Measurements from ENCODE around the gene FOXN1.
"Not testable (repeated sequence)": the region's sequence is repeated elsewhere in the genome, so short reads cannot be mapped to it uniquely, and the experiment has no call there.

FOXN1 gene, protein sequence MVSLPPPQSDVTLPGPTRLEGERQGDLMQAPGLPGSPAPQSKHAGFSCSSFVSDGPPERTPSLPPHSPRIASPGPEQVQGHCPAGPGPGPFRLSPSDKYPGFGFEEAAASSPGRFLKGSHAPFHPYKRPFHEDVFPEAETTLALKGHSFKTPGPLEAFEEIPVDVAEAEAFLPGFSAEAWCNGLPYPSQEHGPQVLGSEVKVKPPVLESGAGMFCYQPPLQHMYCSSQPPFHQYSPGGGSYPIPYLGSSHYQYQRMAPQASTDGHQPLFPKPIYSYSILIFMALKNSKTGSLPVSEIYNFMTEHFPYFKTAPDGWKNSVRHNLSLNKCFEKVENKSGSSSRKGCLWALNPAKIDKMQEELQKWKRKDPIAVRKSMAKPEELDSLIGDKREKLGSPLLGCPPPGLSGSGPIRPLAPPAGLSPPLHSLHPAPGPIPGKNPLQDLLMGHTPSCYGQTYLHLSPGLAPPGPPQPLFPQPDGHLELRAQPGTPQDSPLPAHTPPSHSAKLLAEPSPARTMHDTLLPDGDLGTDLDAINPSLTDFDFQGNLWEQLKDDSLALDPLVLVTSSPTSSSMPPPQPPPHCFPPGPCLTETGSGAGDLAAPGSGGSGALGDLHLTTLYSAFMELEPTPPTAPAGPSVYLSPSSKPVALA
- total RNA-seq, result 0 reads per million in 3 experiments

DNA sequence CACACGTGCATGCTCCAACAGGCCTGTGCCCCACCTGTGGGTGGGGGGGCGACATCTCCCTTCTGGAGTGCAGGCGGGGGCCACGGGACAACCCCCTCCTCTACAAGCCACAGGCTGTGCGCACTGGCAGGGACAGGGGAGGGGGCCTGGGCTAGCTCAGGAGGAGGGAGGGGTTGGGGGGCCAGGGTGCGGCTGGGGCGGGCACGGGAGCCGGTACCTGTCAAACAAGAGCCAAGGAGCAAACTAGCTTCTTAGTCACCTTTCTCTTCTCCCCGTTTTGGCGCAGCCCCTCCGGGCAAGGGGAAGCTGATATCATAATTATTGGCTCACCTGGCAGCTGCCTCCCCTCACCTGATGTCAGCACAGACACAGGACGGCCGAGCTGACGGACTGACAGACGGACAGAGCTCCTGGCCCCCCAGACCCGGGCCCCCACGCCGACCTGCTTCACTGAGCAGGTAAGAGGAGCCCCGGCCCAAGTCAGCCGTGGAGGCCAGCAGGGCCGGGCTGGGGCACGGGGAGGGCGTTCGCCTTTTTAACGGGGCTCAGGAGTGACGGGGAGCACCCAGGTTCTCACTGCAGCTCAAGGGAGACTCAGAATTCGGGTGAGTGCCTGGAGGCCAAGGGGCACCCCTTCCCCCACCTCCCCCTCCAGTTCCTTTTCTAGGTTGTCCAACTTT lies at the start of gene FOXN1:
Gene FOXN1, plus strand, starts transcription at position 363 of the 680 bp plus-strand sequence. CDS start 17,622 bp downstream, outside the sequence.
- DNase-seq, result no peak

DNA sequence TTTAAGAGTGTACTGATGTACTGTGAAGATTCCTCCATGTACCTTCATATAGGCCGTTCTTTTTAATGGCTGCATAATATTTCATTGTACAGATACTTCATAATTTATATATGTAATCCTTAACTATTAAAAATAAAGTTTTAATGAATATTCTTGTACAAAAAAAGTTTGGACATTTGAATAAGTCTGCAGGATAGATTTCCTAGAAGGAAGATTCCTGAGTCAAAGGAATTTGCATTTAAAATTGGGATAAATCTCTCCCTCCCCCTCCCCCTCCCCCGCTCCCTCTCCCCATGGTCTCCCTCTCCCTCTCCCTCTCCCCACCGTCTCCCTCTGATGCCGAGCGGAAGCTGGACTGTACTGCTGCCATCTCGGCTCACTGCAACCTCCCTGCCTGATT lies 48.3 kb upstream of the FOXN1 start:
- DNase-seq, result no peak

DNA sequence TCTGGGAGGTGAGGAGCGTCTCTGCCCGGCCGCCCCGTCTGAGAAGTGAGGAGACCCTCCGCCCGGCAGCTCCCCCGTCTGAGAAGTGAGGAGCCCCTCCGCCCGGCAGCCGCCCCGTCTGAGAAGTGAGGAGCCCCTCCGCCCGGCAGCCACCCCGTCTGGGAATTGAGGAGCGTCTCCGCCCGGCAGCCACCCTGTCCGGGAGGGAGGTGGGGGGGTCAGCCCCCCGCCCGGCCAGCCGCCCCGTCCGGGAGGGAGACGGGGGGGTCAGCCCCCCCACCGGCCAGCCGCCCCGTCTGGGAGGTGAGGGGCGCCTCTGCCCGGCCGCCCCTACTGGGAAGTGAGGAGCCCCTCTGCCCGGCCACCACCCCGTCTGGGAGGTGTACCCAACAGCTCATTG lies 47.3 kb upstream of the FOXN1 start:
- not testable (repeated sequence) for DNase-seq

DNA sequence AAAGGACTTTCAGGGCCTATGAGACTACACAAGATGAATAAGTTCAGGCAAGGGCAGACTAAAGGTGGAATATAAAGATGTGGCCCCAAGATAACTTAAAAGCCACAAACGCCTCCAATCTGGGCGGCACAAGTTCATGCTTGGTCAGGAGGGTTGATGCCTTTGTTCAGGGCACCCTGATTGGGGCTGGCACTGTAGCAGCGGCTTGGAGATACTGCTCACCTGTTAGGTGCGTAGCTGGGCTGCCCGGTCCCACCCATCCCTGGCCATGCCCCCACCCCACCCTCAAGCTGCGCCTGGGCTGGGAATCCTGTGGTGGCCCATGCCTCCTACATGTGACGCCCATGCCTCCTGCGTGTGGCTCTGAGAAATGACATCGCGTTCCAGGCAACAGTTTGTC lies 45.2 kb upstream of the FOXN1 start:
- DNase-seq, result no peak

DNA sequence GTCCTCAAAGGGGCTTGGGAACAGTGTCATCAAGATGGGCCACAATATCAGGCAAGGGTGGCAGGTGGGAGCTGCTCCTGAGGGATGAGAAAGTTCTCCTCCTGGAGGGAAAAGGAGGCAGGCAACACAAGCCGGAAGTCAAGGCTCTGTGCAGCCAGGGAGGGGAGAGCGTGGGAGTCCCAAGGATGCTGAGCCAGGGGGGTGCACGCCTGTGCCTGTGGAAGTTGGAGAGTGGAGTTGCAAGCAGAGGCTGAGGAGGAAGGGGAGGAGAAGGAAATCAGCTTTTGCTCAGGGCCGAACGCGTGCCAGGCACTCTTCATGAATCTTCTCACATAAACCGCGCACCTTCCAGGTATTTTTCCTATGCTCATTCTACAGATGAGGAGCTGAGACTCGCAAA lies 40.1 kb upstream of the FOXN1 start:
- no peak for DNase-seq

DNA sequence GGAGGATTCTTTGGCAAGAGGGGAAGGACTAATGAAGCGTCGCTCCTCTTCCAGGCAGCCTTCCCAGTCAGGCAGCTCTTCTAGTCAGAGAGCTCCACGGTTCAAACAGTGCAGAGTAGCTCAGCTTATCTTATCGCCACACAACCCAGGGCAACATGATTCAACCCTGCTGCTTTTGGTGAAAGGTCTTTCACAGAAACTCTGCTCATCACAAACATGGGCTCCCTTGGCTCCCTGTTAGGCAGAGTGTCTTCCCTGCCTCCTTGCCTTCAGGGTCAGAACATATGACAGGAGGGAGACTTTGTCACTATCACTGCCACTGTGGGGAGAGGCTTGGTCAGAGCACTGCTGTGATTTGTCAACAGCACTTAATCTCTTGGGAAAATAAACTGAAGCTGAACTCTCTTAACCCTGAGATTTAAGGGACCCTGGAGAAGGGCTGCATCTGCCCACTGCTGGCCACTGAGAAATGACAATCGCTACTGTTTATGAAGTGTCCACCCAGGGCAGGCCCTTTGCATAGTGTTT lies 39.6 kb upstream of the FOXN1 start:
- DNase-seq, result no peak

DNA sequence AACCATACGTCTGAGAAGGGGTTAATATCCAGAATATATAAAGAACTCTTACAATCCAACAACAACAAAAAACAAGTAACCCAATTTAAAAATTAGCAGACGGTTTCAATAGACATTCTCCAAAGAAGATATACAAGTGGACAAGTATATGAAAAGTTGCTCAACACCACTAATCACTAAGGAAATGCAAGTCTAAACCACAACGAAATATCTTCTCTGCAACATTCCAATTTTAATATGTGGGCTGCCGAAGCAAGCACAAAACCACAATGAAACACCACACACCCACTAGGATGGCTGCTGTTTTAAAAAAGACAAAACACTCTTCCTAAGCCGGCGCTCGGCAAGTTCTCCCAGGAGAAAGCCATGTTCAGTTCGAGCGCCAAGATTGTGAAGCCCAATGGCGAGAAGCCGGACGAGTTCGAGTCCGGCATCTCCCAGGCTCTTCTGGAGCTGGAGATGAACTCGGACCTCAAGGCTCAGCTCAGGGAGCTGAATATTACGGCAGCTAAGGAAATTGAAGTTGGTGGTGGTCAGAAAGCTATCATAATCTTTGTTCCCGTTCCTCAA lies 38.6 kb upstream of the FOXN1 start:
- DNase-seq, result no peak

DNA sequence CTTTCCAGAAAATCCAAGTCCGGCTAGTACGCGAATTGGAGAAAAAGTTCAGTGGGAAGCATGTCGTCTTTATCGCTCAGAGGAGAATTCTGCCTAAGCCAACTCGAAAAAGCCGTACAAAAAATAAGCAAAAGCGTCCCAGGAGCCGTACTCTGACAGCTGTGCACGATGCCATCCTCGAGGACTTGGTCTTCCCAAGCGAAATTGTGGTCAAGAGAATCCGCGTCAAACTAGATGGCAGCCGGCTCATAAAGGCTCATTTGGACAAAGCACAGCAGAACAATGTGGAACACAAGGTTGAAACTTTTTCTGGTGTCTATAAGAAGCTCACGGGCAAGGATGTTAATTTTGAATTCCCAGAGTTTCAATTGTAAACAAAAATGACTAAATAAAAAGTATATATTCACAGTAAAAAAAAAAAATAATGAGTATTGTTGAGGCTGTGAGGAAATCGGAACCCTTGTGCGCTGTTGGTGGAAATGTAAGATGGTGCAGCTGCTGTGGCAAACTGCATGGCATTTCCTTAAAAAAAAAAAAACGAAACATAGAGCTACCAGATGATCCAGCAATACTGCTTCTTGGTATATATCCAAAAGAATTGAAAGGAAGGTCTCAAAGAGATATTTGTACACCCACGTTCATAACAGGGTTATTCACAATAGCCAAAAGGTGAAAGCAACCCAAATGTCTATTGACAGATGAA lies 38.0 kb upstream of the FOXN1 start:
- not testable (repeated sequence) for DNase-seq

DNA sequence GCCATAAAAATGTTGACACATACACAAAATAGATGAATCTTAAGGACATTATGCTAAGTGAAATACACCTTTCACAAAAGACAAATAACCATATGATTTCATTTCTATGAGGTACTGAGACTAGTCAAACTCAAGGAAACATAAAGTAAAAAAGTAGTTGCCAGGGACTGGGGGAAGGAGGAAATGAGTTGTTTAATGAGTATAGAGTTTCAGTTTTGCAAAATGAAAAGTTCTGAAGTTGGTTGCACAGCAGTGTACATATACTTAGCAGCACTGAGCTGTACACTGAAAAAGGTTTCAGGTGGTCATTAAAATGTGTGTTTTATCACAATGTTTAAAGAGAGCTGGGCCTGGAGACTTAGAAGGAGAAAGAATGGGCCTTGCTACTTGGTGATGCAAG lies 37.4 kb upstream of the FOXN1 start:
- no peak for DNase-seq

DNA sequence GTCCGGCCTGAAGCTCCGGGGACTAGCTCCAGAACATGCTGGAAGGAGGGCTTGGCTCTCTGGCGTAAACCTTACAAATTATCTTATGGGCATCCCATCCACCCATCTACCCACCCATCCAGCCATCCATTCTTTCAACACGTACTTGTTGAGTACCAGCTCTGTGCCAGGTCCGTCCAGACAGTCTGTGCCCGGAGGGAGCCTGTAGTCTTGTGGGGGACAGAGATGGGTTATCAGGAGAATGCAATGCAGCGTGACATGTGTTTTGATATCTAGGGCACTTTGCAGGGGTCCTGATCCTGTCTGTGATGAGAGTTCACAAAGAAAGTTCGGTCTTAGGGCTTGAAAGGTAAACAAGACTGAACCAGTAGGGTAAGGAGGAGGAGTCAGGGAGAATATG lies 36.8 kb upstream of the FOXN1 start:
- DNase-seq, result no peak

DNA sequence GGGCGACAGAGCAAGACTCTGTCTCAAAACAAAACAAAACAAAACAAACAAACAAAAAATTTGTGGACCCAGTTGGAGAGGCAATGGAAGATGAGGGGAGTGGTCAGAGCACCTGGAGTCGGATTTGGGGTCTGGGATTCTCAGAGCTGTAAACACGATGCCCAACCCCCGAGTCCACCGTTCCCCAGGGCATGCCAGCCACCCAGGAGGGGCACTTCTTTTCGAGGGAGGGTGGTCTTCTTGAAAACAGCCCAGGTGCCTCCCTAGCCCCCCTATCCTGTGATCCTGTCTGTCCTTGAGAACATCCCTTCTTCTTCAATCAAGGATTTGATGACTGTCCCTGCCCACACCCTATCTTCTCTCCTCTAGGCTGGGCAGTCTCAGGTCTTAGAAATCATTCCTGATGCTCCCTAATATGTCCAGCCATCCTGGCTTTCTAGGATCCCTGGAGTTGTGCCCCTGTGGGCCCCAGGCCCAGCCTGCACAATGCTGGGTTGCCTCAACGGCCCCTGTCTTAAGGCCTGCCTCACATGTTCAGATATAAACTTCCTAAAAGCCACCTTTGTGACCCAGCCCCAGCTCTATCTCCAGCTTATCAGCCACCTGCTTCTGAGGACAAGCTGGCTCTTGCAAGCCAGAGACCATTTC lies 35.8 kb upstream of the FOXN1 start:
- no peak for DNase-seq

DNA sequence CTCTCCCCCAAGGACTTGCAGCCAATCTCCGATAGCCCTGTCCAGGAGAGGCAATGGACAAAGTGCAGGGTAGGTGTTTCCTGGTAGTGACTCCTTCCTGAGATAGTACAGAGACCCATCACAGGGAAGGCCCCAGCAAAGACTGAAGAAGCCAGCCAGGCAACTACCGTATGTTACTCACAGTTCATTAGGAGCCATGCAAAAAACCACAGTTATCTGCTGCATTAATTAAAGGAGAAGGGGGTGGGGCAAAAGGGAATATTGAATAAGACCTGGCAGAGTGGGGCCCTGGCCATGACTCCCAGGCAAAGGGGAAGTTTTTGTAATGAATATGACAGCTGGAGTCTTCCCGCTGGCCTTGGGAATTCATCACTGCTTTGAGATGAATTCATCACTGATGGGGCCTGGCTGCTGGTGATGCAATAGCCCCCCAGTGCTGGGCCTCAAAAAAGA lies 35.2 kb upstream of the FOXN1 start:
- no peak for DNase-seq

DNA sequence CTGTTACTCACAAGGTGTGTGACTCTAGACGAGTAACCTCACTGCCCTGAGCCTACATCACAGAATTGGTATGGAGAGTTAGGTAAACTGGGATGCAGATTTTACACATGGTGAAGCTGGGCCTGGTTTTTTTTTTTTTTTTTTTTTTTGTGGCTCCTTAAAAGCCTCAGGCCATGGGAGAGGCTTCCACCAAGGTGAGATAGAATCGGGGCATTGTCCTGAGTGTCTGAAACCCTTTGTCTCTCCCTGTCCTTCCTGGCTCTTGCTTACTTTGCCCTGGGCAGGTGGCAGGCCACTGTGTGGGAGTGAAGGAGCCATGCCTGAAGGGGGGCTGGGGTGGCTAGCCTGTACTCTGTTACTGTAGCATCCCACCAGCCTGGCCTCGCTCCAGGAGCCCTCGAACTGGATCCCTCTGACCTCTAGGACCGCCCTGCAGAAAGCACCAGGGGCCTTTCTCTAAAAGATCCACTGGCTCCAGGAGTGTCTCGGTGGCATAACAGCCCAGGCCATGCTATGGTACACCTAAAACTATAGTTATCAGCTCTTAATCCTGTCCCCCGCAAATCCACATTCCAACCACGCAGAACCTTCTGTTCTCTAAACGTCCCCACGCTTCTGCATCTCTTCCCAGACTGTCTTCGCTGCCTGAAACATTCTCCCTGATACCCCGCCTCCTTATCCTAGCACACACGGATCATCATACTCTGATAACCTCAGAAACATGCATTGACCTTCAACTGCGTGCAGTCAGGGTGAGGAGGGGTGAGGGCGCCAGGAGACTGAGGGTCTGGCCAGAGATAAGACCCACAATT lies 34.4 kb upstream of the FOXN1 start:
- DNase-seq, result no peak

DNA sequence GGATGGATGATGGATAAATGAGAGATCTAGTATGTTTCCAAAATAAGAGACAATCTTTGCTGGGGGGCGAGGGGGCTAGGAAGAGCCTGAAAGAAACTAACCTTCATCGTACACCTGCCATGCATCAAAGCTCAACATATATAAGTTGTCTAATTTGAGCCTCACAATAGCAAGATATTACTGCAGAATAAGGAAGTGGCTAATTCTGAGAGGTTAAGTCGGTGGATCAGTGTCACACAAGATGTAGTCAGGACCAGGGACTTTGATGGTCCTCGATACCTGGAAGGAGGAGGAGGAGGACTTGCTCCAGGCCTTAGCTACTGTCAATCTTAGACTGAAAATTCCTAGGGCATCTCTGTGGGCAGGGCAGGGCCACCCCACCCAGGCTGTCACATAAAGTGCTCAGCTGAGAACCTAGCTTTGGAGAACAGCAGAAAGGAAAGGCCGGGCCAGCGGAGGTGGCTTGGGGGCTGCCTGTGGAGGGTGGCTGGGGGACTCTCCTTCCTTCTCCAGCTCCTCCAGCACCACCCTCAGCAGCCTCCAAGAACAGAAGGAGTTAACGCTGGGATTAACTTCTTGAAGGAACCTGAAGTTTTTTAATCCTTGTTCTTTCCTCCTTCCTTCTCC lies 33.2 kb upstream of the FOXN1 start:
- no peak for DNase-seq

DNA sequence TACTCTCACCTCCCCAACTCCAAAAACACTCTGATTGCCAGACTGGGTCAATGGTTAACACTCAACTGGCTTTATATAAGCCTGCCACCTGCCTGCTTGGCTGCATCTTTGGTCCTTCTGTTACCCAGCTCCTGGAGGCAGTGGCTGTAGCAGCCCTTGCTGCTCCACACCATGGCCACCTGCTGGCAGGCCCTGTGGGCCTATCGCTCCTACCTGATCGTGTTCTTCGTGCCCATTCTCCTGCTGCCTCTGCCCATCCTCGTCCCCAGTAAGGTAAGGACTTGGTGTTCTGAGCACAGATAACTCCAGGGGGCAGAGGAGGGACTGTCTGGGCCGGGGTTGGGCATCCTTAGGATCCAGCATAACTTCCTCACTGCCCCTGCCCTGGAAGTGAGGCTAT lies 32.6 kb upstream of the FOXN1 start, which contains the start of gene SLC13A2:
Gene SLC13A2, plus strand, starts transcription at position 103 of the 400 bp plus-strand sequence. Its CDS starts 69 bp downstream, at position 172.
- DNase-seq, result no peak

DNA sequence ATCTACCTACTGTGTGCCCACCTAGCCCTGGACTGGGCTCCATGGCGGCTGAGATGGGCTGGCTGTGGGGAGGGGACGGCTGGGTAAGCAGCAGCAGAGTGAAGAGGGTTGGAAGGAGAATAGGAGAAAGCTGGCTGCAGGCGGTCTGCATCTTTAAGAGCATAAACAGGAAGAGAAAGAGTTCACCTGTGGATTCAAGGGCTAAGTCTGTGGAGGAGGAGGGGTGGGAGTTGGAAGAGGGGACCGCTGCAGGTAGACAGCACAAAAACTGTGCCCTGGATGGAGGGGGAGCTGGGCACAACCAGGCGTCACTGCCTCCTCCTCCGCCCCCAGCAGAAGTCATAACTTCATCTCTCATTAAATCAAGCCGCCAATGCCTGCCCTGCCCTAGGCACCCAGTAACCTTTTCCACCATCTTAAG lies 32.0 kb upstream of the FOXN1 start:
- no peak for DNase-seq

DNA sequence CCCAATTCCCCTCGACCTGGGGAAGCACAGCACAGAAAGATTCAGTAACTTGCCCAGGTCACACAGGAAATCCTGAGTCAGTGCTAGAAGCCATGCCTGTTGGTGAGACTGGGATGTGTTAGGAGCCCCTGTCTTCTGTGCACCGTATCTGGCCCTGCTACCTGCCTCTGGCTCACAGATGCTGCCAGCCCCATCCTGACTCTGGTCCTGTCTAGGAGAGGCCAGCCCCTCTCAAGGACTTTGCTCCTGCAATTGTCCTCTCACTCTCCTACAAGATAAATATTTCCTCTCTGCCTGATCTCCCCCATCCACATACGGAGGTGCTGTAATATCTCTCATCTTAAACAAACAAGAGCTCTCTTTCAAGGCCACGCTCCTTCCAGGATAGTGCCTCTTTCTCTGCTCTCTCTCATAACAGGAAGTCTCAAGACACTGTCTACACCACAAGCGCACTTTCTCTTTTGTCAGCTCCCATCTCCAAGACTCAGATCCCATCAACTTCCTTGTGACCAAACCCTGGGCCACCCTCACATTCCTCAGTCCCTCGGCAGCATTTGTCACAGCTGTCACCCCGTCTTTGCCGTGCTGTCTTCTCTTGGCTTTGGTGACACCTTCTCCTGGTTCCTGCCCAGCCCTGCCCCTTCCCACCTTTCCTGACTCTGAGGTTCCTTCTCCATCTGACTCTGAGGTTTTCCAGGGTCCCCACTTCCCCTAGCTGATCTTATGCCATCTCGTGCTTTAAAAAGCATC lies 30.8 kb upstream of the FOXN1 start:
- DNase-seq, result no peak

DNA sequence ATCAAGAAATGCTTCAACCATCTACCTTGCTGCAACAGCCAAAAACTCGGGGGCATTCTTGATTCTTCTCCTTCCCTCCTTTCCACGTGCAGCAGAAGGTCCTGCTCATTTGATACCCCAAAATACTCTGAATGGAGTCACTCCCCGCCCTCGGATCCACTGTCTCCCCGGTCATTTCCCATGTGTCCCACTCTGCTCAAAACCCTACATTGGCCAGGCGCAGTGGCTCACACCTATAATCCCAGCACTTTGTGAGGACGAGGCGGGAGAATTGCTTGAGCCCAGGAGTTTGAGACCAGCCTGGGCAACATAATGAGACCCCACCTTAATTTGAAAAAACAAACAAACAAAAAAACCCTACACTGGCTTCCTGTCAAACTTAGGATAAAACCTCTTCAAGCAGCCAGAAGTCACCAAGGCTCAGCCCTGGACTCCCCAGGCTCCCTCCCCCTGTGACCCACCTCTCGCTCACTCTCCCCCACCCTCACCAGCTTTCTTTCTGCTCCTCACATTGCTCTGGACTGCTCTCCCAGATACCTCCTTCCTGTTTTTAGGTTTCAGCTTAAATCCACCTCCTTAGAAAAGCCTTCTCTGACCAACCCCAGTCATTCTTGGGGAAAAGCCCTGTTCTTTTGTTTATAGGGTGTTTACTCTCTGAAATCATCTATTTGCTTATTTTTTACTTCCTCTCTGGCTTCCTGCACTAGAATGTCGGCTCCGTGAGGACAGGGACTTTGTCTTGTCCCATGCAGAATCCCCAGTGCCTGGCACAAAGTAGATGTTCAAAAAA lies 29.9 kb upstream of the FOXN1 start:
- DNase-seq, result no peak

DNA sequence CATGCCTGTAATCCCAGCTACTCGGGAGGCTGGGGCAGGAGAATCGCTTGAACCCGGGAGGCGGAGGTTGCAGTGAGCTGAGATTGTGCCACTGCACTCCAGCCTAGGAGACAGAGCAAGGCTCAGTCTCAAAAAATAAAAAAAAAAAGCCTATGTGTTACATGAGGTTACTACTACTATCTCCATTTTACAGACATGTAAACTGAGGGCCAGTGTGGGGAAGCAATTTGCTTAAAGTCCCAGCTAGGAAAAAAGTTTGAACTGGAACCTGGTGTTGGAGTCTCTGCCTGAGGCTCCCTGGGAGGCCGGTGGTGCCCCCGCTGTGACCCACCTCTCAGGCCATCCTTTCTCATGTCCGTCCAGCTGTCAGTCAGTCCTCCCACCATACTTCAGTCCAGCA lies 28.2 kb upstream of the FOXN1 start:
- DNase-seq, result no peak
